Naive thymus-derived CD8-positive, alpha-beta T cell (primary cell): ENCODE results near the gene EFCC1. TPM values are rescaled to one million over a fixed set of nuclear protein-coding genes. Genes with fewer than 3 reads are reported as not detected.
"Not testable (repeated sequence)": the region's sequence is repeated elsewhere in the genome, so short reads cannot be mapped to it uniquely, and the experiment has no call there.

Experiments used
- ATAC-seq, 2 donors: fragments of 150-1000 bp; cut with Tn5 transposase in 1 of 2; sonication (Bioruptor Pico), chemical (Tn5 transposase) in 1 of 2; 1 replicate in 1 of 2; 2 replicates in 1 of 2; pipeline ENCODE4 v1.10.0; 2021; ENCODE audit warnings: mild to moderate bottlenecking in 2 of 2, moderate library complexity in 2 of 2
- POLR2A ChIA-PET: fragments of 350-600 bp; sonication (Branson Sonifier 250); formaldehyde crosslinking; loops from one replicate; lab custom pipeline; 2021; ENCODE audit warnings: antibody characterized with exemption; lab: Charles Lee
- DNase-seq, 10 donors: peaks; one replicate each; pipeline versions ENCODE4 v3.0.0 to v3.0.0-alpha.2; 2020 to 2022
- H3K27ac Mint-ChIP-seq, 10 donors: one replicate each; pipeline ENCODE4 v1.8.0; 2020 to 2022; ENCODE audit warnings: mild to moderate bottlenecking in 10 of 10, mixed read lengths in 10 of 10, moderate library complexity in 4 of 10, inconsistent platforms in 1 of 10
- H3K27me3 Mint-ChIP-seq, 5 donors: one replicate each; pipeline ENCODE4 v1.8.0; 2021 to 2022; ENCODE audit warnings: mixed read lengths in 5 of 5
- H3K36me3 Mint-ChIP-seq, 3 donors: one replicate each; pipeline ENCODE4 v1.8.0; 2020 to 2022; ENCODE audit warnings: mixed read lengths in 3 of 3, mild to moderate bottlenecking in 2 of 3, inconsistent platforms in 1 of 3
- H3K4me1 Mint-ChIP-seq, 4 donors: one replicate each; pipeline ENCODE4 v1.8.0; 2021 to 2022; ENCODE audit warnings: mixed read lengths in 4 of 4
- H3K4me3 Mint-ChIP-seq, 10 donors: one replicate each; pipeline ENCODE4 v1.8.0; 2020 to 2022; ENCODE audit warnings: mild to moderate bottlenecking in 10 of 10, mixed read lengths in 10 of 10, moderate library complexity in 6 of 10, inconsistent platforms in 1 of 10
- H3K9me3 Mint-ChIP-seq, 9 donors: one replicate each; pipeline ENCODE4 v1.8.0; 2020 to 2022; ENCODE audit warnings: mixed read lengths in 9 of 9, mild to moderate bottlenecking in 3 of 9, inconsistent platforms in 1 of 9, moderate library complexity in 1 of 9
- polyA plus RNA-seq, 3 donors: library from polyadenylated mRNA; unstranded; fragments of 300-500 nt; fragmentation: Illumina TruSeq; gene quantifications; one replicate each; pipeline ENCODE4 v1.2.3, GENCODE V29; 2021
- total RNA-seq, 8 experiments: library from RNA in 2 of 8; stranded (reverse) in 2 of 8; gene quantifications; one replicate each; pipeline ENCODE4 v1.2.3 and lab custom pipeline; 2021 to 2026

Gene EFCC1
- total and polyA plus RNA-seq, 5 experiments from 2014 or later: 0.21 to 0.69 (median 0.47) TPM

- no peaks in the 10 kb centered on the region for H3K36me3 Mint-ChIP-seq
- POLR2A ChIA-PET: interaction anchor here (1.1 kb wide), 1 partner anchor 42 kb away, joined by 3 read pairs; no protein-coding TSS in a partner anchor
- no peak for ATAC-seq
These were observed 77.4 kb downstream of the EFCC1 start for GRCh38 chr3:129078510-129078909.

GRCh38 chr3:129081503-129081902 is 80.4 kb downstream of the EFCC1 start:
- DNase-seq (no peak), ATAC-seq (no peak)
- no peaks in the 10 kb centered on the region for H3K27me3 Mint-ChIP-seq
- peak overlapping the region in 2 of 10 donors; percentile 43 to 56 for H3K4me3 Mint-ChIP-seq
- no peaks in the 10 kb centered on the region for H3K36me3 Mint-ChIP-seq
- H3K9me3 Mint-ChIP-seq: no peaks in the 10 kb centered on the region
- H3K27ac Mint-ChIP-seq: peak overlapping the region in 6 of 10 donors; percentile 65 to 88 (median 80)
- peaks cover 12 to 44% (median 28%) of the 10 kb centered on the region in 4 donors for H3K4me1 Mint-ChIP-seq
- POLR2A ChIA-PET: no interaction called here

More at GRCh38 chr3:129078510-129078909, 77.4 kb downstream of the EFCC1 start:
- Mint-ChIP-seq H3K4me1 (peaks cover 10 to 25% (median 16%) of the 10 kb centered on the region in 4 donors), H3K9me3 (no peaks in the 10 kb centered on the region), H3K4me3 (no peak overlapping the region), H3K27me3 (no peaks in the 10 kb centered on the region), H3K27ac (no peak overlapping the region)
- DNase-seq: no peak

- Mint-ChIP-seq H3K36me3 (no peaks in the 10 kb centered on the region), H3K4me1 (peaks cover 15 to 49% (median 32%) of the 10 kb centered on the region in 4 donors), H3K27ac (peak overlapping the region in 8 of 10 donors; percentile 62 to 88 (median 74)), H3K4me3 (peak overlapping the region in 2 of 10 donors; percentile 43 to 56), H3K9me3 (no peaks in the 10 kb centered on the region), H3K27me3 (no peaks in the 10 kb centered on the region)
- ATAC-seq (no peak), DNase-seq (no peak)
- POLR2A ChIA-PET: no interaction called here
These were observed 80.9 kb downstream of the EFCC1 start for GRCh38 chr3:129082026-129082425.

GRCh38 chr3:129084501-129084900 is 83.4 kb downstream of the EFCC1 start:
- peak overlapping the region in 1 of 10 donors; percentile 34 for H3K4me3 Mint-ChIP-seq
- POLR2A ChIA-PET: interaction anchor here (0.6 to 3.9 kb wide), 9 partner anchors 12 to 70 kb away, joined by 3 to 20 read pairs (median 4); partner anchors contain the start of gene RAB43
- no peaks in the 10 kb centered on the region for H3K27me3 Mint-ChIP-seq
- H3K36me3 Mint-ChIP-seq: no peaks in the 10 kb centered on the region
- H3K4me1 Mint-ChIP-seq: peaks cover 15 to 52% (median 32%) of the 10 kb centered on the region in 4 donors
- peak overlapping the region in 2 of 10 donors; percentile 56 to 87 for H3K27ac Mint-ChIP-seq
- H3K9me3 Mint-ChIP-seq: no peaks in the 10 kb centered on the region
- DNase-seq (no peak), ATAC-seq (no peak)

DNA sequence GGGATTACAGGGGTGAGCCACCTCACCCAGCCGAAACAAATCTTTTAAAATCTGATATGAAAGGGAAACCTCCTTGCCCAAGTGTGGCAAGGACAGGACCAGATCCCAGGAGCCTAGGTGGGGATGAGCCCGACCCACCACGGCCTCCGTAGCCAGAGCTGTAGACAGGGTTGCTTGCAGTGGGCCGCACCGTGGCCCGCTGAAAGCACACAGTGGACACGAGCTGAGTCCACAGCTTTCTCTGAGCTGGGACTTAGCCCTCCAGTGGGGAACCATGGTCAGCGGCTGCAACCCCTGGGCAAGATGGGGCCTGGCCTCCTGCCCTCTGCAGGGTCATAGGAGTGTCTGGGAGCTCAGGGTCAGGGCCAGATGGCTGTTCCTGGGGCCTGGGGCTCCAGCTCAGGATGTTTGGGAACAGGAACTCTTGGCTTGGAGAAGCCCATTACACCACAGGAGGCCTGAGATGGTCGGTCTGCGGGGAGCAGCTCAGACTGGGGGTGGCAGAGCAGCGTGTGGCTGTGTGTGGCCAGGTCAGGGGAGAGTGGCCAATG is 84.1 kb downstream of the EFCC1 start:
- Mint-ChIP-seq H3K36me3 (no peaks in the 10 kb centered on the region), H3K4me1 (peaks cover 15 to 49% (median 32%) of the 10 kb centered on the region in 4 donors), H3K4me3 (no peak overlapping the region), H3K9me3 (no peaks in the 10 kb centered on the region), H3K27me3 (no peaks in the 10 kb centered on the region), H3K27ac (peak overlapping the region in 9 of 10 donors; percentile 27 to 90 (median 85))
- POLR2A ChIA-PET: interaction anchor here (0.6 to 3.9 kb wide), 10 partner anchors 9 to 70 kb away, joined by 3 to 20 read pairs (median 4); partner anchors contain the start of gene RAB43
- ATAC-seq: no peak
- DNase-seq: no peak

- Mint-ChIP-seq H3K4me3 (no peak overlapping the region), H3K27me3 (no peaks in the 10 kb centered on the region), H3K9me3 (no peaks in the 10 kb centered on the region), H3K27ac (peak overlapping the region; percentile 27 to 90 (median 87)), H3K36me3 (no peaks in the 10 kb centered on the region), H3K4me1 (peaks cover 15 to 49% (median 31%) of the 10 kb centered on the region in 4 donors)
- DNase-seq: no peak
- ATAC-seq: no peak
- POLR2A ChIA-PET: interaction anchor here (0.9 to 3.9 kb wide), 5 partner anchors 9 to 34 kb away, joined by 3 to 20 read pairs (median 5); partner anchors contain the start of gene RAB43
These were observed 84.7 kb downstream of the EFCC1 start for GRCh38 chr3:129085818-129086217.

GRCh38 chr3:129087138-129087702 is 86.1 kb downstream of the EFCC1 start:
- POLR2A ChIA-PET: interaction anchor here (0.6 to 3.9 kb wide), 3 partner anchors 10 to 410 kb away, joined by 3 to 20 read pairs (median 3); partner anchors contain the start of gene RAB43
- ATAC-seq (no peak), DNase-seq (no peak)
- Mint-ChIP-seq H3K27me3 (no peaks in the 10 kb centered on the region), H3K4me1 (peaks cover 7 to 37% (median 19%) of the 10 kb centered on the region in 4 donors), H3K4me3 (no peak overlapping the region), H3K36me3 (peaks cover 0 to 11% (median 2%) of the 10 kb centered on the region in 3 donors), H3K9me3 (no peaks in the 10 kb centered on the region), H3K27ac (peak overlapping the region in 8 of 10 donors; percentile 18 to 88 (median 59))

- DNase-seq (peak in 6 of 10 donors; percentile 18 to 54 (median 41)), ATAC-seq (peak; percentile 83 to 84)
- H3K27ac Mint-ChIP-seq, H3K9me3 Mint-ChIP-seq, H3K27me3 Mint-ChIP-seq, H3K4me3 Mint-ChIP-seq: not testable (repeated sequence)
- peaks cover 6 to 33% (median 18%) of the 10 kb centered on the region in 4 donors for H3K4me1 Mint-ChIP-seq
- POLR2A ChIA-PET: interaction anchor here (3.9 kb wide), 1 partner anchor 32 kb away, joined by 20 read pairs; the partner anchor contains the start of gene RAB43
- peaks cover 0 to 16% (median 2%) of the 10 kb centered on the region in 3 donors for H3K36me3 Mint-ChIP-seq
These were observed 86.8 kb downstream of the EFCC1 start for GRCh38 chr3:129087904-129088303.

DNA sequence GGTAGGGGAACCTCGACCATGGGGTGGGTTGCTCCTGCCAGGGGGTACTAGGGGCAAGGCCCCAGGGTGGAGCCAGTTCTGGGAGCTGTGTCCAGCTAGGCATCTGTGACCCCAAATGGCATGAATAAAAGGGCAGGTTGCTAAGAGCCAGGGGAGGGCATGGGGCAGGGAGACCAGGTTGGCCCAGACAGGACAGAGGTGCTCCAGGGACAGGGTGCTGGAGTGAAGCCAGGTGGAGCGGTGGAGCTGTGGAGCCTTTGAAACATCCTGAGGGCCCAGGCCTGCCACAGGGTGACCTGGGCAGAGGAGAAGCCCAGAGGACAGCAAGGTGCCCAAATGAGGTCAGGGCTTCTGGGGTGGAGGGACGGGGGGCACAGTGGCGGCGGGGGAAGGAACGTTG is 87.2 kb downstream of the EFCC1 start:
- Mint-ChIP-seq H3K36me3 (peaks cover 0 to 20% (median 2%) of the 10 kb centered on the region in 3 donors), H3K4me1 (peaks cover 6 to 28% (median 17%) of the 10 kb centered on the region in 4 donors)
- DNase-seq, H3K4me3 Mint-ChIP-seq, POLR2A ChIA-PET, H3K27me3 Mint-ChIP-seq, H3K9me3 Mint-ChIP-seq, ATAC-seq, H3K27ac Mint-ChIP-seq: not testable (repeated sequence)

Other genes starting within 250 kb of the EFCC1 start
- 10 to 100 TPM; 57.0 to 61.3 TPM for gene ACAD9, start 121.7 kb upstream of the EFCC1 start, total RNA-seq
- 10 to 100 TPM; 14.0 to 20.4 (median 16.5) TPM for gene ACAD9, start 121.7 kb upstream of the EFCC1 start, polyA plus RNA-seq
- gene CFAP92, start 7.2 kb upstream of the EFCC1 start, total RNA-seq: 1 to 10 TPM; 1.7 to 2.0 TPM
- under 1 TPM; 0.18 to 0.23 (median 0.20) TPM for gene CFAP92, start 7.2 kb upstream of the EFCC1 start, polyA plus RNA-seq
- not detected for gene GP9, start 59.5 kb downstream of the EFCC1 start, total RNA-seq
- gene GP9, start 59.5 kb downstream of the EFCC1 start, polyA plus RNA-seq: not detected
- 100 to 1,000 TPM; 122 to 130 TPM for gene RAB43, start 120.5 kb downstream of the EFCC1 start, total RNA-seq
- gene RAB43, start 120.5 kb downstream of the EFCC1 start, polyA plus RNA-seq: 10 to 100 TPM; 15.7 to 43.1 (median 27.5) TPM
- 10 to 100 TPM; 47.1 to 47.2 TPM for gene ISY1, start 159.8 kb downstream of the EFCC1 start, total RNA-seq
- gene ISY1, start 159.8 kb downstream of the EFCC1 start, polyA plus RNA-seq: 100 to 1,000 TPM; 101 to 119 (median 107) TPM
- gene CNBP, start 182.6 kb downstream of the EFCC1 start, total RNA-seq: 100 to 1,000 TPM; 403 to 421 TPM
- gene CNBP, start 182.6 kb downstream of the EFCC1 start, polyA plus RNA-seq: 100 to 1,000 TPM; 843 to 960 (median 927) TPM
- 100 to 1,000 TPM; 106 to 113 TPM for gene COPG1, start 248.3 kb downstream of the EFCC1 start, total RNA-seq
- 10 to 100 TPM; 54.0 to 75.5 (median 58.5) TPM for gene COPG1, start 248.3 kb downstream of the EFCC1 start, polyA plus RNA-seq